Measurements from ENCODE around the gene KCND2.

Gene KCND2

GRCh38 chr7:120272261-120272660 lies 714 bp upstream of the KCND2 start:
- Histone ChIP-seq H2AFZ (peak overlapping the region; percentile 69), H3K4me3 (ENCODE audit: low read depth, low read length) (peak overlapping the region; percentile 38), H3K27me3 (ENCODE audit: control insufficient read depth, insufficient read depth, low read length) (peaks cover 4% of the 10 kb centered on the region), H3K27ac (no peak overlapping the region), H3K9ac (no peak overlapping the region), H3K36me3 (ENCODE audit: control insufficient read depth, insufficient read depth, low read length) (no peaks in the 10 kb centered on the region), H3K79me2 (no peaks in the 10 kb centered on the region), H3K4me1 (no peaks in the 10 kb centered on the region), H3K9me3 (ENCODE audit: control insufficient read depth, low read length) (no peaks in the 10 kb centered on the region), H3K4me2 (ENCODE audit: low read length) (peak overlapping the region; percentile 61)
- TF ChIP-seq CTCF (IDR thresholded peaks at IDR 0.05), result peak; percentile 15

- Histone ChIP-seq H3K4me2 (ENCODE audit: low read length) (peak overlapping the region; percentile 75), H2AFZ (peak overlapping the region; percentile 58), H3K27ac (no peak overlapping the region), H3K36me3 (ENCODE audit: control insufficient read depth, insufficient read depth, low read length) (no peaks in the 10 kb centered on the region), H3K4me1 (no peaks in the 10 kb centered on the region), H3K27me3 (ENCODE audit: control insufficient read depth, insufficient read depth, low read length) (peaks cover 4% of the 10 kb centered on the region), H3K9ac (no peak overlapping the region), H3K4me3 (ENCODE audit: low read depth, low read length) (peak overlapping the region; percentile 52), H3K9me3 (ENCODE audit: control insufficient read depth, low read length) (no peaks in the 10 kb centered on the region), H3K79me2 (no peaks in the 10 kb centered on the region)
- TF ChIP-seq CTCF (IDR thresholded peaks at IDR 0.05), result no peak
These were observed 551 bp downstream of the KCND2 start for GRCh38 chr7:120273476-120273975.

- no peak overlapping the region for H3K4me3 ChIP-seq (ENCODE audit: low read depth, low read length)
- H3K79me2 ChIP-seq, result no peaks in the 10 kb centered on the region
- H3K27me3 ChIP-seq (ENCODE audit: control insufficient read depth, insufficient read depth, low read length), result peaks cover 4% of the 10 kb centered on the region
- no peaks in the 10 kb centered on the region for H3K36me3 ChIP-seq (ENCODE audit: control insufficient read depth, insufficient read depth, low read length)
- no peaks in the 10 kb centered on the region for H3K9me3 ChIP-seq (ENCODE audit: control insufficient read depth, low read length)
- H3K9ac ChIP-seq, result no peak overlapping the region
- H2AFZ ChIP-seq, result no peak overlapping the region
- H3K4me1 ChIP-seq, result no peaks in the 10 kb centered on the region
- H3K27ac ChIP-seq, result no peak overlapping the region
- H3K4me2 ChIP-seq (ENCODE audit: low read length), result no peak overlapping the region
- no peak for TF ChIP-seq CTCF (IDR thresholded peaks at IDR 0.05)
These were observed 1.5 kb downstream of the KCND2 start for GRCh38 chr7:120274482-120274881.

GRCh38 chr7:120274899-120275298 lies 1.9 kb downstream of the KCND2 start:
- Histone ChIP-seq H3K36me3 (ENCODE audit: control insufficient read depth, insufficient read depth, low read length) (no peaks in the 10 kb centered on the region), H3K9ac (no peak overlapping the region), H3K4me1 (no peaks in the 10 kb centered on the region), H3K4me3 (ENCODE audit: low read depth, low read length) (no peak overlapping the region), H3K4me2 (ENCODE audit: low read length) (no peak overlapping the region), H3K9me3 (ENCODE audit: control insufficient read depth, low read length) (no peaks in the 10 kb centered on the region), H3K27me3 (ENCODE audit: control insufficient read depth, insufficient read depth, low read length) (peaks cover 4% of the 10 kb centered on the region), H2AFZ (no peak overlapping the region), H3K79me2 (no peaks in the 10 kb centered on the region), H3K27ac (no peak overlapping the region)
- no peak for TF ChIP-seq CTCF (IDR thresholded peaks at IDR 0.05)

- no peak for TF ChIP-seq CTCF (IDR thresholded peaks at IDR 0.05)
- H3K4me3 ChIP-seq (ENCODE audit: low read depth, low read length), result no peak overlapping the region
These were observed 3.7 kb downstream of the KCND2 start for GRCh38 chr7:120276720-120277119.

More at GRCh38 chr7:120276720-120277119, 3.7 kb downstream of the KCND2 start:
- no peak overlapping the region for H3K9ac ChIP-seq
- no peak overlapping the region for H2AFZ ChIP-seq
- H3K36me3 ChIP-seq (ENCODE audit: control insufficient read depth, insufficient read depth, low read length), result no peaks in the 10 kb centered on the region
- no peaks in the 10 kb centered on the region for H3K79me2 ChIP-seq
- H3K27ac ChIP-seq, result no peak overlapping the region
- H3K9me3 ChIP-seq (ENCODE audit: control insufficient read depth, low read length), result no peaks in the 10 kb centered on the region
- H3K27me3 ChIP-seq (ENCODE audit: control insufficient read depth, insufficient read depth, low read length), result peaks cover 4% of the 10 kb centered on the region
- no peak overlapping the region for H3K4me2 ChIP-seq (ENCODE audit: low read length)
- H3K4me1 ChIP-seq, result no peaks in the 10 kb centered on the region

All from parathyroid adenoma (tissue), 2 donors.